Activated naive CD4-positive, alpha-beta T cell treated with anti-CD3 and anti-CD28 coated beads, Interleukin-2, amount 10 ng/mL, durations not matched to agents 7 days and 5 days (primary cell): ENCODE measurements around the gene FXYD7.
"Not testable (repeated sequence)": the region's sequence is repeated elsewhere in the genome, so short reads cannot be mapped to it uniquely, and the experiment has no call there.

Source experiments
- CTCF ChIA-PET: fragments of 350-600 bp; sonication (Branson Sonifier 250); formaldehyde crosslinking; loops from one replicate; lab custom pipeline; 2021; ENCODE audit warnings: antibody characterized with exemption; lab: Charles Lee
- DNase-seq: peaks from one replicate; pipeline ENCODE4 v3.0.0-alpha.2; 2020
- H3K27ac Mint-ChIP-seq: one replicate; pipeline ENCODE4 v1.8.0; 2021; ENCODE audit warnings: mild to moderate bottlenecking, moderate library complexity, mixed read lengths
- H3K27me3 Mint-ChIP-seq: one replicate; pipeline ENCODE4 v1.8.0; 2021; ENCODE audit warnings: mild to moderate bottlenecking, mixed read lengths
- H3K36me3 Mint-ChIP-seq: one replicate; pipeline ENCODE4 v1.8.0; 2021; ENCODE audit warnings: mixed read lengths
- H3K4me1 Mint-ChIP-seq: one replicate; pipeline ENCODE4 v1.8.0; 2021; ENCODE audit warnings: mixed read lengths
- H3K4me3 Mint-ChIP-seq: one replicate; pipeline ENCODE4 v1.8.0; 2021; ENCODE audit warnings: mild to moderate bottlenecking, moderate library complexity, mixed read lengths
- H3K9me3 Mint-ChIP-seq: one replicate; pipeline ENCODE4 v1.8.0; 2021; ENCODE audit warnings: mixed read lengths

Gene FXYD7

DNA sequence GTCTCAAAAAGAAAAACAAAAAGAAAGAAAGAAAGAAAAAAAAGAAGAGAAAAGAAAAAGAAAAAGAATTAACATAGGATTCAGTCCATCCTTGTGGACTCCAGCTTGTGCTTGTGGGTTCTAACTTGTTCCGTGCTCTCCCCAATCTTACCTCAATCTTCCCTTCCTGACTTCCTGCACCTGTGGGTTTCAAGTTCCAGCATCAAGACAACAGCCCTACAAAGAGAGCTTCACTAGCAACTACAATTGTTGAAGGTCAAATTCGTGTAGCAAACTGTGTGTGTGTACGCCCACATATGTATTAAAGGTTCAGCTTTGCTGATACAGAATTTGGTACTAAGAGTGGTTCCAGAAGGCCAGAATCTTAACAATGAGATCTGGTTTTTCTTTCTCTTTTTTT lies 36.8 kb downstream of the FXYD7 start:
- Mint-ChIP-seq H3K4me3 (no peak overlapping the region), H3K27ac (peak overlapping the region; percentile 29), H3K27me3 (no peaks in the 10 kb centered on the region), H3K9me3 (peaks cover 30% of the 10 kb centered on the region), H3K36me3 (peaks cover 15% of the 10 kb centered on the region), H3K4me1 (peaks cover 55% of the 10 kb centered on the region)
- no peak for DNase-seq
- CTCF ChIA-PET = interaction anchor here (1.2 kb wide), 1 partner anchor 34 kb away, joined by 5 read pairs; no protein-coding TSS in a partner anchor

GRCh38 chr19:35181387-35181786 lies 38.3 kb downstream of the FXYD7 start:
- no peak for DNase-seq
- H3K4me3 Mint-ChIP-seq = no peak overlapping the region
- peaks cover 15% of the 10 kb centered on the region for H3K36me3 Mint-ChIP-seq
- no peaks in the 10 kb centered on the region for H3K27me3 Mint-ChIP-seq
- peaks cover 45% of the 10 kb centered on the region for H3K4me1 Mint-ChIP-seq
- CTCF ChIA-PET = interaction anchor here (1.0 to 1.5 kb wide), 2 partner anchors 9 to 39 kb away, joined by 3 read pairs; no protein-coding TSS in a partner anchor
- peaks cover 32% of the 10 kb centered on the region for H3K9me3 Mint-ChIP-seq
- no peak overlapping the region for H3K27ac Mint-ChIP-seq

DNA sequence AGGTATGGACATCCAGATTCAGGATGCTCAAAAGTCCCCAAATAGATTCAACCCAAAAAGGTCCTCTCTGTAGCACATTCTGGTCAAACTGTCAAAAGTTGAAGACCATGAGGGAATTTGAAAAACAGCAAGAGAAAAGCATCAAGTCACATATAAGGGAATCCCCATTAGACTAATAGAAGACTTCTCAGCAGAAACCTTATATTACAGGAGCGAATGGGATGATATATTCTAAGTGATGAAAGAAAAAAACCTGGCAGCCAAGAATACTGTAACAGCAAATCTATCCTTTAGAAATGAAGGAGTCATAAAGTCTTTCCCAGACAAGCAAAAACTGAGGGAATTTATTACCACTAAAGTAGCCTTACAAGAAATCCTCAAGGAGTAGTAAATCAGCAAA lies 41.2 kb downstream of the FXYD7 start:
- CTCF ChIA-PET = no interaction called here
- Mint-ChIP-seq H3K4me3 (no peak overlapping the region), H3K9me3 (peaks cover 21% of the 10 kb centered on the region), H3K27ac (no peak overlapping the region), H3K27me3 (peaks cover 4% of the 10 kb centered on the region), H3K36me3 (peaks cover 4% of the 10 kb centered on the region), H3K4me1 (peaks cover 25% of the 10 kb centered on the region)
- DNase-seq = no peak

DNA sequence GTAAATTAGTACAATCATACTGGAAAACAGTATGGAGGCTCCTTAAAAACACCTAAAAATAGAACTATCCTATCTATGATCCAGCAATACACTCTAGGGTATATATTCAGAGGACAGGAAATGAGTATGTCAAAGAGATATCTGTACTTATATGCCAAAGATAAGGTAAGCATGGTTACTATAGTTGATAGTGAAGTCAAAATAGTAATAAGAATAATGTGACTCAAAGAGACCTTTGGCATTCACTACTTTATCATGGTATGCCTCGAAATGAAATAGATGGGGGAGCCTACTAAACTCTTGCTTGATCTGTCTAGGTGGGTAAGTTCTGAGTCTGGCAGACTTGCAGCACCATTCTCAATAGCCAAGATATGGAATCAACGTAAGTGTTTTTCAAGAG lies 41.8 kb downstream of the FXYD7 start:
- peaks cover 4% of the 10 kb centered on the region for H3K27me3 Mint-ChIP-seq
- no peak for DNase-seq
- no peak overlapping the region for H3K4me3 Mint-ChIP-seq
- peaks cover 20% of the 10 kb centered on the region for H3K9me3 Mint-ChIP-seq
- H3K36me3 Mint-ChIP-seq = peaks cover 5% of the 10 kb centered on the region
- H3K27ac Mint-ChIP-seq = no peak overlapping the region
- peaks cover 19% of the 10 kb centered on the region for H3K4me1 Mint-ChIP-seq
- CTCF ChIA-PET = no interaction called here

DNA sequence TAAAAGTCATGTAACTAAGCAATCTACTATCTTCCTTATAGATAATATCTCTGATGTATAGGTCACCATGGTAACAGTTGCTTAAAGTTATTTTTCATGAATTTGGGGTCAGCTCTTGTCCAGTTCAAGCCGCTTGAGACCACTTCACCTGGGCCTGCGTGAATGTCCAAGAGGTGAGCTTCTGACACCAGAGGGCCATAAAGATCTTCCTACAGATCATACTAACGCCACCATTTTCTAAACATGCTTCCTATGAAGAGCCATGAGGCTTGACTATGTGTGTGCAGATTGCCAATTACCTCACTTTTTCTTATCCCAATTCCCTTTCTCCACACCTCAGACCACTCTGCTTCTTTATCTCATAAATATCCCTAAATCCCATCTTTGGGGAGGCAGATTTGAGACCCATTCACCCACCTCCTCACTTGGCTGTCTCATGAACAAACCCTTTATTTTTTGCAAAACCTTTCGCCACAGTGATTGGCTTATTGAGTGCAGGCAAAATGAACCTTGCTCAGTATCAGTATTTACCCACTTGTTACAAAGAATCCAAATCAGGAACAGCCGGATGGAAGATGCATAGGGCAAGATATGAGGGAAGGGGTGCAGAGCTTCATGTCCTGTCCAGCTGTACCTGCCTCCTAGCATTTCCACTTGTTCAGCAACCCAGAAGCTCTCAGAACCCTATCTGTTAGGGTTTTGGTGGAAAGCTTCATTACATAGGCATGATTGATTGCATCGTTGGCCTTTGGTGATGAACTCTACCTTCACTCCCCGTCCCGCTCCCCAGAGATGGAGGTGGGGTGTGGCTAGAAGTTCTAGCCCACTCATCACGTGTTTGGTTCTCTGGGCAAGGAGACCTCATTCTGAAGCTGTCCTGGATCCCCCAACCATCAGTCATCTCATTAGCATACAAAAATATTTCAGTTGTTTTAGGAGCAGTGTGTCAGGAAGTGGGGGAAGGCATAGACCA lies 51.2 kb downstream of the FXYD7 start:
- H3K27me3 Mint-ChIP-seq = peaks cover 13% of the 10 kb centered on the region
- H3K4me1 Mint-ChIP-seq = peaks cover 30% of the 10 kb centered on the region
- H3K36me3 Mint-ChIP-seq = peaks cover 26% of the 10 kb centered on the region
- no peak overlapping the region for H3K27ac Mint-ChIP-seq
- DNase-seq = no peak
- CTCF ChIA-PET = interaction anchor here (0.9 to 1.3 kb wide), 2 partner anchors 10 to 12 kb away, joined by 3 read pairs; no protein-coding TSS in a partner anchor
- H3K4me3 Mint-ChIP-seq = no peak overlapping the region
- peaks cover 13% of the 10 kb centered on the region for H3K9me3 Mint-ChIP-seq

DNA sequence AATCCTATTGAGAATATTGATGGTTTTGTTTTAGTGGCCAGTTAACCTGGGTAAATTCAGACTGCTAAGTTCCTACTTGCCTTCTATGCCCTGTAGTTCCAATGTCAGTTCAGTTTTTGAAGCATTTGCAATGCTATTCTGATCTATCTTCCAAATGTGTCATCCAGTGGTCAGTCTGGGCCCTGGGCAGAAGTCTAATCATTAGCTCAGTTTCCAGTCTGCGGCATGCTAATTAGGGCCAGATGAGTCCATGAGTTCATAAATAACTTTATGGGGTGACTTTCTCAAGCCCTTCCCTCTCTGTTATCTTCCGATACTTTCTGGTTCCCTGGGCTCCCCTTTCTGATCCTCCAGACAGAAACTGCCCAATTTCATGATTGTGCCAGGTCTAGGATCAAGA lies 52.8 kb downstream of the FXYD7 start:
- peaks cover 9% of the 10 kb centered on the region for H3K27me3 Mint-ChIP-seq
- H3K9me3 Mint-ChIP-seq = peaks cover 12% of the 10 kb centered on the region
- CTCF ChIA-PET = no interaction called here
- peaks cover 38% of the 10 kb centered on the region for H3K4me1 Mint-ChIP-seq
- H3K36me3 Mint-ChIP-seq = peaks cover 24% of the 10 kb centered on the region
- H3K27ac Mint-ChIP-seq = peak overlapping the region; percentile 16
- DNase-seq = no peak
- no peak overlapping the region for H3K4me3 Mint-ChIP-seq

DNA sequence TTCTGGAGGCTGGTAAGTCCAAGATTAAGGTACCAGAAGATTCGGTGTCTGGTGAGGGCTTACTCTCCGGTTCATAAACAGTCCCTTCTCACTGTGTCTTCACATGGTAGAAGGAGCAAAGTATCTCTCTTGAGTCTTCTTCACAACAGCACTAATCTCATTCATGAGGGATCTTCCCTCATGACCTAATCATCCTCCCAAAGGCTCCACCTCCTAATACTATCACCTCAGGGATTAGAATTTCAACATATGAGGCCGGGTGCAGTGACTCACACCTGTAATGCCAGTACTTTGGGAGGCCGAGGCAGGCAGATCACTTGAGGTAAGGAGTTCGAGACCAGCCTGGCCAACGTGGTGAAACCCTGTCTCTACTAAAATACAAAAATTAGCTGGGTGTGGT lies 53.8 kb downstream of the FXYD7 start:
- Mint-ChIP-seq H3K4me1 (peaks cover 39% of the 10 kb centered on the region), H3K36me3 (peaks cover 22% of the 10 kb centered on the region), H3K9me3 (peaks cover 12% of the 10 kb centered on the region)
- CTCF ChIA-PET, DNase-seq, H3K4me3 Mint-ChIP-seq, H3K27me3 Mint-ChIP-seq, H3K27ac Mint-ChIP-seq: not testable (repeated sequence)

DNA sequence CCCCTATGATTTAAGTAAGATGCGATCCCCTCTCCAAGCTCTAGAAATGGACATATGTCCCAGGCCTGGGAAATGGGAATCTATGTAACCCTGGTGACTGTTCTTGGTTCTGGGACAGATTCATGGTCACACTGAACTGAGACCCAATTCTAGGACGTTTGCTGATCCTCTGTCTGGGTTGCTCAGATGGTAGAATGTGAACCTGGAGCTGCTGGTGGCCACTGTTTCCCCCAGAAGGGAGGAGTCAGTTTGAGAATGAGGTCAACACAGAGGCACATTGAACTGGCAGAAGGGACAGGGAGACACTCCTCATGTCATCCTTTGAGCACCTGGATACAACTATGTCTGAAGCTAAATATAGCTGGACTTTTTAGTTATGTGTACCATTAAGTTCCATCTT lies 56.4 kb downstream of the FXYD7 start:
- H3K9me3 Mint-ChIP-seq = peaks cover 5% of the 10 kb centered on the region
- H3K27ac Mint-ChIP-seq = no peak overlapping the region
- no peak overlapping the region for H3K4me3 Mint-ChIP-seq
- CTCF ChIA-PET = no interaction called here
- peaks cover 16% of the 10 kb centered on the region for H3K36me3 Mint-ChIP-seq
- no peaks in the 10 kb centered on the region for H3K27me3 Mint-ChIP-seq
- DNase-seq = no peak
- H3K4me1 Mint-ChIP-seq = peaks cover 53% of the 10 kb centered on the region

GRCh38 chr19:35202722-35203688 lies 60.0 kb downstream of the FXYD7 start:
- Mint-ChIP-seq H3K27me3 (no peaks in the 10 kb centered on the region), H3K36me3 (peaks cover 13% of the 10 kb centered on the region), H3K27ac (peak overlapping the region; percentile 100), H3K9me3 (peaks cover 3% of the 10 kb centered on the region), H3K4me3 (no peak overlapping the region), H3K4me1 (peaks cover 77% of the 10 kb centered on the region)
- DNase-seq = no peak
- CTCF ChIA-PET = interaction anchor here (1.2 kb wide), 1 partner anchor 9 kb away, joined by 3 read pairs; no protein-coding TSS in a partner anchor
